K562 (cell line): Measurements from ENCODE around the gene ZNF12. TPM values are rescaled to one million over a fixed set of nuclear protein-coding genes. Genes with fewer than 3 reads are reported as not detected.

Experiments used
- ATF7 ChIP-seq: fragments of 450-650 bp; IDR thresholded peaks from 2 replicates; pipeline ENCODE4 v1.7.1; 2014; ENCODE audit warnings: mild to moderate bottlenecking, moderate library complexity
- CBFB ChIP-seq: sonication (generic); formaldehyde crosslinking; IDR thresholded peaks from 2 replicates; pipeline ENCODE4 v1.4.0; 2020; ENCODE audit warnings: mild to moderate bottlenecking, missing genetic modification reagents
- CUX1 ChIP-seq: fragments of 200-800 bp; sonication (Bioruptor generic); IDR thresholded peaks from 2 replicates; pipeline ENCODE4 v1.6.1; 2016; ENCODE audit warnings: missing genetic modification characterization, missing compliant biosample characterization
- EHMT2 ChIP-seq: fragments of 450-650 bp; IDR thresholded peaks from 2 replicates; pipeline ENCODE4 v1.6.1; 2018; ENCODE audit warnings: antibody characterized with exemption
- ELF2 ChIP-seq: fragments of 250-450 bp; sonication (Bioruptor Pico); IDR thresholded peaks from 2 replicates; pipeline ENCODE4 v1.5.0; 2021; ENCODE audit warnings: mild to moderate bottlenecking
- ETV5 ChIP-seq: sonication (generic); formaldehyde crosslinking; IDR thresholded peaks from 2 replicates; pipeline ENCODE4 v1.4.0; 2020; ENCODE audit warnings: low read depth, mild to moderate bottlenecking, missing genetic modification reagents
- FOXP1 ChIP-seq: sonication (generic); formaldehyde crosslinking; IDR thresholded peaks from 2 replicates; pipeline ENCODE4 v1.8.0; 2022; ENCODE audit warnings: mild to moderate bottlenecking, missing genetic modification reagents
- FOXP4 ChIP-seq: sonication (generic); formaldehyde crosslinking; IDR thresholded peaks from 2 replicates; pipeline ENCODE4 v1.8.0; 2022; ENCODE audit warnings: mild to moderate bottlenecking, missing genetic modification reagents, borderline replicate concordance
- L3MBTL2 ChIP-seq: fragments of 450-650 bp; IDR thresholded peaks from 2 replicates; pipeline ENCODE4 v1.6.1; 2016; ENCODE audit warnings: mild to moderate bottlenecking, moderate library complexity
- MED1 ChIP-seq: sonication (generic); formaldehyde crosslinking; IDR thresholded peaks from 2 replicates; pipeline ENCODE4 v1.8.1; 2023; ENCODE audit warnings: missing genetic modification reagents, borderline replicate concordance
- NONO ChIP-seq, 2 experiments: fragments of 200-400 bp in 1 of 2; fragments of 450-650 bp in 1 of 2; formaldehyde crosslinking in 1 of 2; IDR thresholded peaks; 2 replicates each; pipeline ENCODE4 v1.6.1; 2017; ENCODE audit warnings: low read depth in 2 of 2, mild to moderate bottlenecking in 2 of 2, moderate library complexity in 2 of 2, low read length in 1 of 2
- RBFOX2 ChIP-seq: fragments of 200-400 bp; formaldehyde crosslinking; IDR thresholded peaks from 2 replicates; pipeline ENCODE4 v1.6.1; 2017; ENCODE audit warnings: low read depth, mild to moderate bottlenecking, low read length, moderate library complexity
- U2AF1 ChIP-seq: fragments of 200-400 bp; formaldehyde crosslinking; optimal IDR thresholded peaks from 2 replicates; pipeline ENCODE3; 2017; ENCODE audit warnings: mild to moderate bottlenecking, low read depth, low read length, moderate library complexity
- UBTF ChIP-seq, 2 experiments: IDR thresholded peaks; 2 replicates each; pipeline ENCODE4 v1.6.1; 2012; ENCODE audit warnings: improper control_type of control experiment in 2 of 2, low read depth in 2 of 2, low read length in 2 of 2, borderline replicate concordance in 1 of 2
- ZNF12 ChIP-seq: sonication (generic); formaldehyde crosslinking; IDR thresholded peaks from 2 replicates; pipeline ENCODE4 v1.4.0; 2020; ENCODE audit warnings: mild to moderate bottlenecking, missing genetic modification reagents
- ZNF316 ChIP-seq: fragments of 450-650 bp; IDR thresholded peaks from 2 replicates; pipeline ENCODE4 v1.6.1; 2016
- ZNF668 ChIP-seq: fragments of 250-450 bp; sonication (Bioruptor Pico); IDR thresholded peaks from 2 replicates; pipeline ENCODE4 v1.8.0; 2022; ENCODE audit warnings: mild to moderate bottlenecking, inconsistent platforms
- polyA plus RNA-seq, 8 experiments: library from polyadenylated mRNA; depleted of rRNA in 4 of 8; stranded (reverse) in 5 of 8; unstranded in 3 of 8; fragments of >200 nt; fragmentation: Nextera tagmentation in 2 of 8; fragmentation: Illumina TruSeq in 1 of 8; extraction: Ambion mirVana in 2 of 8; extraction: Trizol in 1 of 8; gene quantifications; 2 replicates each; pipeline versions ENCODE4 v1.2.1 to v1.2.3, GENCODE V29; 2011 to 2014; ENCODE audit warnings: inconsistent platforms in 1 of 8, missing spikeins in 1 of 8
- total RNA-seq, 7 experiments: library from RNA; depleted of rRNA in 6 of 7; stranded (reverse); fragments of >200 nt in 6 of 7; fragmentation: Illumina TruSeq in 2 of 7; extraction: Trizol in 2 of 7; gene quantifications; 2 replicates each; pipeline versions ENCODE4 v1.2.1 to v1.2.3, GENCODE V29; 2011 to 2021; ENCODE audit warnings: low replicate concordance in 1 of 7

Gene ZNF12
- total and polyA plus RNA-seq, 9 of the 15 experiments (the other 6 are each of a cell fraction or from before 2014, with no cell fraction given): 5.8 to 32.3 (median 18.9) TPM

- TF ChIP-seq CUX1 (no peak), ETV5 (CRISPR knock-in tag) (peak; percentile 71; the same call in 1 of the 2 replicates), FOXP1 (CRISPR knock-in tag) (peak; percentile 96), L3MBTL2 (peak; percentile 86), MED1 (CRISPR knock-in tag) (no peak), ZNF316 (peak; percentile 43), ZNF668 (CRISPR knock-in tag) (no peak), EHMT2 (peak; percentile 91), ZNF12 (CRISPR knock-in tag) (peak; percentile 69; the same call in 1 of the 2 replicates), RBFOX2 (peak; percentile 95), U2AF1 (peak; percentile 61), UBTF (IDR thresholded peaks at IDR 0.05; ENCODE audit: borderline replicate concordance in 1 of 2, low read depth in 2 of 2, low read length in 2 of 2) (peak; percentile 12 to 27; a peak in 1 of 4 replicates), CBFB (CRISPR knock-in tag) (no peak), ATF7 (peak; percentile 10; the same call in 1 of the 2 replicates), ELF2 (peak; percentile 66; the same call in 1 of the 2 replicates), FOXP4 (CRISPR knock-in tag) (peak; percentile 63; the same call in 1 of the 2 replicates), NONO (IDR thresholded peaks at IDR 0.05; ENCODE audit: low read depth in 2 of 2, low read length in 1 of 2) (peak; percentile 55 to 71; a peak in 3 of 4 replicates)
Observed at GRCh38 chr7:6729492-6730342, 23.0 kb upstream of the ZNF12 start (continued).
